Globus pallidus (tissue), 1 donor: ENCODE data around the gene JUNB.
A peak's percentile ranks its signal among the peaks of the same experiment; 100 is the strongest.
"Not testable (repeated sequence)": the region's sequence is repeated elsewhere in the genome, so short reads cannot be mapped to it uniquely, and the experiment has no call there.

Experiments used
- DNase-seq: peaks from one replicate; pipeline ENCODE4 v3.0.0-alpha.2; 2015; ENCODE audit warnings: low spot score

The JUNB gene

DNA sequence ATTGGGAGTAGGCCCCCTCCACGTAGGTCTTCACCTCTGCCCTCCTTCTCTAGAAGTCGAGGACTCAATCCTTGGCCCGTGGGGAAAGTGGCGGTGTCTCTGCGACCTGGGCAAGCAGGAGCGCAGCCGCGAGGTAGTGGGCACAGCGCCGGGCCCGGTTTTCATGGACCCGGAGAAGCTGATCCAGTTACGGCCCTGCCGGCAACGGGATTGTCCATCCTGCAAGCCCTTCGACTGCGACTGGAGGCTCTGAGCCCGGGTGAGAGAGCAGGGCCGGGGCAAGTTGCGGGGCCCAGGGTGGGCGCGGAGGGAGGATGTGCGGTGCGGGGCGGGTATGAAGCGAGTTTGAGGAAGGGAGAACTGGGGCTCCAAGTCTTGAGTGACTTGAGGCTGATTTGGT lies 12.8 kb downstream of the JUNB start:
- no peak for DNase-seq

- DNase-seq: peak; percentile 85
Observed at GRCh38 chr19:12806242-12807081, 15.2 kb downstream of the JUNB start, which contains the start of gene RNASEH2A. Gene RNASEH2A (plus strand): TSS chr19:12806584. CDS start chr19:12806674, 90 bp downstream.

GRCh38 chr19:12815088-12815487 lies 23.8 kb downstream of the JUNB start:
- DNase-seq: no peak

- not testable (repeated sequence) for DNase-seq
Observed at GRCh38 chr19:12817188-12817587, 25.9 kb downstream of the JUNB start.

DNA sequence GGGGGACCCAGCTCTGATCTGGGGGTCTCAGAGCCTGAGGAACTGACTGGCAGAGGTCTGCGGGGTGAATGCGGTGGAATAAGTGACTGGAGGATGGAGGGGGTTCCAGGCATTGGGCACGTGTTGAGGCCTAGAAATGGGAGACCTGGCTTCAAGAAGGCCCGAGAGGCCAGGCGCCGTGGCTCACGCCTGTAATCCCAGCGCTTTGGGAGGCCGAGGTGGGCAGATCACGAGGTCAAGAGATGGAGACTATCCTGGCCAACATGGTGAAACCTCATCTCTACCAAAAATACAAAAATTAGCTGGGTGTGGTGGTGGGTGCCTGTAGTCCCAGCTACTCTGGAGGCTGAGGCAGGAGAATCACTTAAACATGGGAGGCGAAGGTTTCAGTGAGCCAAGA lies 26.5 kb downstream of the JUNB start:
- not testable (repeated sequence) for DNase-seq

DNA sequence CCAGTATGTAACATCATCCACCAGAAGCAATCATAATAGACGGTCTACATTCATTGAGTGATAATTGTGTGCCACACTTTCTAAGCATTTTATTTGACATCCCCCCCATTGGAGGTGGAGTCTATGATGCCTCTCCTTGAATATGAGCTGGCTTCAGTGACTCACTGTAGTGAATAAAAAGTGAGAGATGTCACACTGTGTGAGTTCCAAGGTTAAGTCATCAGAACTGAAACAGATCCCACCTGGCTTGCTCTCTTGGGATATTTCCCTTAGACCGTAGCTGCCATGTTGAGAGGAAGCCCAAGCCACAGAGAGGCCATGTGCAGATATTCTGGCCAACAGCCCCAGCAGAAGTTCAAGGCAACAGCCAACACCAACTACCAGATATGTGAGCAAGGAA lies 30.5 kb downstream of the JUNB start:
- no peak for DNase-seq

GRCh38 chr19:12825254-12826131 lies 34.2 kb downstream of the JUNB start:
- no peak for DNase-seq

DNA sequence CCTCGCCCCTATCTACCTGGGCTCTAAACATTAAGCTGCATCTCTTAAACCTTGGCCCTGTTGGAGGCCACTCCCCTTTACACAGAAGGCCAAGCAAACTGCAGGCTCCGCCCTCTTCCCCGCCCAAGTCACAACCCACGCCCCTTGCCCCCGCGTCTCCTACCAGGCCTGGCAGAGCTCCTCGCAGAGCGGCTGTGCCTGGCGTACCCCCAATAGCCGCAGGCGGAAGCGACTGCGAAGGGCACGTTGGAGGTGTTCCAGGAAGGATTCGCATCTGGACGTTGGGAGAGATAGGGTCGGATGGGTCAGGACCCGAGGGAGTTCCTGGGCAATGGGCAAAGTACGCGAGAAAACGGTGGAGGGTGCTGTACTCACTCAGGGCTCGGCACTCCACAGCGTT lies 37.2 kb downstream of the JUNB start:
- DNase-seq: no peak

DNA sequence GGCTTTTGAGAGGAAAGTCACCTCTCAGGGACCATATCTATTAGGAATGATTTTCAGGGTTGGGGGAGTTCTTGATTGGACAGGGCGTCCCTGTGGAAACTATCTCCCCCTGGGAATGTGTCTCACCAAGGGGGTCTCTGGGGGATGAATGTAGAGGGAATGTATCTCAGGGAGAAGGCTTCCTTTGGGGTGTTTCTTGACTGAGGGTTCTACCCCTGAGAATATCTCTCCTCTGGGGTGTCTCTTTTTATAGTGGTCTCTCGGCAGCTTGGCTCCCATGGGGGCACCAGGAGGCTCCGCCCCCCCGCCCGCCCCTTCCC lies 42.1 kb downstream of the JUNB start:
- no peak for DNase-seq

- no peak for DNase-seq
Observed at GRCh38 chr19:12833738-12834565, 42.7 kb downstream of the JUNB start.

- no peak for DNase-seq
Observed at GRCh38 chr19:12834566-12834943, 43.3 kb downstream of the JUNB start, which contains the start of gene RTBDN. Gene RTBDN (minus strand): TSS chr19:12834579. CDS start chr19:12829979, 4,600 bp downstream.

DNA sequence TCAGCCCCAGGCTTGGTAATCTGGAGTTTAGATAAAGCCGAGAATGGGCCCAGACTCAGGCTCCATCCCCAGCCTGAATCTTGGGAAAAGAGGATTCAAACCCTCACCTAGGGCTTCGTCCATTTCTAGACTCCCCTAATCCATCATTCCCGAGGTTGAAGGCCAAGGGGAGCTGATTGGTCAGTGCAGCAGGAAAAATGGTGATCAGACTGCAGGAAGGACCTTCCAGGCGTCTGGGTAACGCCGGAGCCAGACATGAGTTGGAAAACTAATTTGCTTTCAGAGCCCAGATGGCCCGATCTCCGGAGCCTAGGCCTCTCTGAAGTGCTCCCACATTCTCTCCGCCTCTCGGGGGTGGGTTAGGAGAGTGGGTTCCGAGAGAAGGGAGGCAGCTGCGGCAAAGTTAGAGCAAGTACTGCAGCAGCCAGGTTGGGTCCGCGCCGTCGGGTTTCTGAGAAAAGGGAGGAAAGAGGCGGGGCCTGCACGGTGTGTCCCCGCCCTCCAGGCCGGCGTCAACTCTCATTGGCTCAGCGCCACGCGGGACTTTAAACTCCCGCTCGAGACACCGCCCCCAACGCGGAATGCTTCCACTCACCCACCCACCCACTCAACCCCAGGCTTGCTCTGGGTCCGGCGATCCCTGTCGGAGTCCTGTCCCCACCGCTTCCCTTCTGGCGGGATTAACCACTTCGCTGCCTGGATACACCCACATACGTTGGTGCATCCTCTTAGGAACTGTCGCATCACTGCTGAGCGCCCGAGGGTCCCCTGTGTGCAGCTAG lies 43.9 kb downstream of the JUNB start:
- no peak for DNase-seq

- DNase-seq: no peak
Observed at GRCh38 chr19:12836529-12836863, 45.2 kb downstream of the JUNB start.

DNA sequence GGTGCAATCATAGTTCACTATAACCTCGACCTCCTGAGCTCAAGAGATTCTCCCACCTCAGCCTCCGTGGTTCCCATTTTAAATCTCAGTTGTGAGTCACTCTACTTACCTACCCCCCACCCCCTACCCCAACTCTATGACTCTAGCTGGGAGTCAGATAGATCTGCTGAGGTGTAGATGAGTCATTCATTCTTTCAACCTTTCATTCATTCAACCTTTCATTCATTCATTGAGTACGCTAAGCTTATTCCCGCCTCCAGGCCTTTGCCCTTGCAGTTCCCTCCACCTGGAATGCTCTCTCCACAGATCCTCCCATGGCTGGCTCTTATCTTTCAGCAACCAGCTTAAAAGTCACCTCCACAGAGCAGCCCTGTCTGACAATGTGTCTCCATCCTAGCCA lies 45.9 kb downstream of the JUNB start:
- DNase-seq: no peak

DNA sequence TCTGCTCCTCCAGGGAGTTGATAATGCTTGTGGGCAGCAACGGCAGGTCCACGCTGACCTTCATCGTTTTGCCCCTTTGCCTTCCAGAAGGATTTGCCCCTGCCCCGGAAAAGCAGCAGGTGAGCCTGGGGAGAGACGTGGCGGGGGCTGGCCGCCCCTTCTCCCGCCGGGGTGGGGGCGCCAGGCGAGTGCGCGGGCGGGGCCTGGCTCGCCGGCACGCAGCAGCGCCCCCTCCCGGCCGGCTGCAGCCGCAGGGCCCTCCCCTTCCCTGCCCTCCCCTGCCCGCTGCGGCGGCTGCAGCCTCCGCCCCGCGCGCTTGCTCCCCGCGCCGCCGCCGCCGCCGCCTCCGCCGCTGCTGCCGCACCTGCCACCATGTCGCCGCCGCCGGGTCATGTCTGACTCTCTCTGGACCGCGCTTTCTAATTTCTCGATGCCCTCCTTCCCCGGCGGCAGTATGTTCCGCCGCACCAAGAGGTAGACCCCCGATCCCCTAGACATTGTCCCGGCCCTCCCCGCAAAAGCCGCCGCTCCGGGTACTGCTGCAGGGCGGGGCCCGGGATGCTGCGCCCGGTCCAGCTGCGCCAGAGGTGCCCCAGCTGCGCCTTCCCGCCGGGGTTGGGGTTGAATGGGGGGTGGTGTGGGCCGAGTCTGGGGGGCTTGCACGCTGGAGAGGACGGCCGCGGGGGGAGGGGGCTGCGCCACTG lies 47.0 kb downstream of the JUNB start, which contains the start of gene MAST1:
Gene MAST1 (plus strand): TSS at position 334 of the 704 bp plus-strand sequence. CDS start 58 bp downstream, at position 392.
- DNase-seq: peak; percentile 20

DNA sequence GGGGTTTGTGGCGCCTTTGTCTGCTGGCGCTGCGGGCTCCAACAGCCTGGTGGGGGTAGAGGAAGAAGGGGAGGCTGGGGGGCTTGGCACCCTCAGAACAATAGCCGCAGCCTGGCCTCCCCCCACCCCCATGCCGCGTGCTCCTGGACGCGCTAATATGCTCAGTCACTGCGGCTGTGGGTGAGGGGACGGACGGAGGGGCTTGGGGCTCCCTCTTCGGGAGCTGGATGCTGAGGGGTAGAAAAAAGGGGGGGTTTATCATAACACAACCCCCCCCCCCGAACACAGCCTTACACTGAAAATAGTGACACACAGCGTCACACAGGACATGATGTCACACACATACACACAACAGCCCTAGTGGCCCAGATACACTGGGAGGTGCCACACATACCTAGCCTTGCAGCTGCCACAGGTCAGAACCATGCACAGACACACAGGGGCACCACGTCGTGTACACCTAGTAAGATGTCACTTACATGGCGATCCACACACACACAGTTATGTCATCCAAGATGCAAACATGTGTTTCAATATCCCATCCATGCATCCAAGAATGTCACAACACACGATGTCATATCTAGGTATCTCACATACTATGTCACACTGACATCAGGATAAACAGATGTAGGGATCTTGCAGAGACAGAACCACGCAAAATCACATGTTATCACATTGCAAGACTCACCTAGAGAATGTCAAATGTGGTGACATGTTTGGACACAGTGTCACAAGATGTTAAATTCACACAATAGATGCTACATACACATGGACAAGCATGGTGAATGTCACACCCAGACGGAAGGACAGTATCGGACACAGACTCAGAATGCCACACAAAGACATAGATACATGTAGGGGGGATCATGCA lies 47.8 kb downstream of the JUNB start:
- DNase-seq: no peak

GRCh38 chr19:12840091-12841079 lies 49.1 kb downstream of the JUNB start:
- no peak for DNase-seq

DNA sequence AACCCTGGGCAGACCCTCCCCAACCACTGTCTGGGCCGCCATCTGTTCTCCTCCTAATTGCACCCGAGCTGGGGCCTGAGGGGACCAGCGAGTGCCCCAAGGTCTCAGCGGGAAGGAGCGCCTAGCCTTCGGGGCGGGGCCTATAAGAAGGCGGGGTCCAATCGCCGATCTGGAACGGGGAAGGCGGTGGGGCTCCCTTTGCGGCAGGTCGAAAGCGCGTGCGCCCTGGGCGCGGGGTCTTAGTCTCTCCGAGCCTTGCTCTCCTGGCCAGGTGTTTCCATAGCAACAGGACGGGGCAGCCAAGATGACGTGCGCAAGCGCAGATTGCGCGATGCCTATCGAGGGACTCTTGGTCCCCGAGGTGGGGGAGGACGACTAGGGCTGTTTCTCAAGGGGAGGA lies 49.8 kb downstream of the JUNB start:
- DNase-seq: no peak
